PC-3 (cell line): ENCODE measurements around the gene PEX6.

Experiments
- EZH2 ChIP-seq: fragments of 300-600 bp; sonication (generic); IDR thresholded peaks from one replicate; pipeline ENCODE4 v1.6.1; 2017; ENCODE audit warnings: antibody characterized with exemption, mild to moderate bottlenecking, low read length; ENCODE audit not compliant: unreplicated experiment
- EZH2phosphoT487 ChIP-seq: fragments of 300-600 bp; sonication (generic); IDR thresholded peaks from 2 replicates; pipeline ENCODE4 v1.6.1; 2018; ENCODE audit warnings: mild to moderate bottlenecking, antibody characterized with exemption, low read length, borderline replicate concordance
- TF ChIP-seq, protein P1 (sequence below): fragments of 300-600 bp; sonication (generic); conservative IDR thresholded peaks from 2 replicates; pipeline ENCODE4 v1.5.1; 2017; ENCODE audit warnings: antibody characterized with exemption, low read depth, mild to moderate bottlenecking, low read length

DNA sequence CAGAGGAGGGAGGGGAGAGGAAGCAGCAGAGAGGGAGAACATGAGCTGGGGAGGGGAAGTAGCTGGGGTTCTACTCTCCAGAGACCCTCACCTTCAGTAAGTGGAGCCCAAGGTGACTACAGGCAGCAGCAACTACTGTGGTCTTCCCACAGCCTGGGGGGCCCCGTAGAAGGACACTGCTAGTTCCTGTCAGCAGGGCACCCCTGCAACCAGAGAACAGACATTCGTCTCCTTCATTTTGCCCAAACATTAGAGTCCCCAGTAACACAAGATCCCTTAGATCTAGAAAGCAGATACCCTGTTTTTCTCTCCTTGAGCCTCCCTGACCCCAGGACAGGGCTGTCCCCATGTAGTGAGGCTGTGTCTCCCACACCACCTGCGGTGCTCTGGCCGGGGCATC is 10.2 kb downstream of the PEX6 start:
- TF ChIP-seq, protein P1, sequence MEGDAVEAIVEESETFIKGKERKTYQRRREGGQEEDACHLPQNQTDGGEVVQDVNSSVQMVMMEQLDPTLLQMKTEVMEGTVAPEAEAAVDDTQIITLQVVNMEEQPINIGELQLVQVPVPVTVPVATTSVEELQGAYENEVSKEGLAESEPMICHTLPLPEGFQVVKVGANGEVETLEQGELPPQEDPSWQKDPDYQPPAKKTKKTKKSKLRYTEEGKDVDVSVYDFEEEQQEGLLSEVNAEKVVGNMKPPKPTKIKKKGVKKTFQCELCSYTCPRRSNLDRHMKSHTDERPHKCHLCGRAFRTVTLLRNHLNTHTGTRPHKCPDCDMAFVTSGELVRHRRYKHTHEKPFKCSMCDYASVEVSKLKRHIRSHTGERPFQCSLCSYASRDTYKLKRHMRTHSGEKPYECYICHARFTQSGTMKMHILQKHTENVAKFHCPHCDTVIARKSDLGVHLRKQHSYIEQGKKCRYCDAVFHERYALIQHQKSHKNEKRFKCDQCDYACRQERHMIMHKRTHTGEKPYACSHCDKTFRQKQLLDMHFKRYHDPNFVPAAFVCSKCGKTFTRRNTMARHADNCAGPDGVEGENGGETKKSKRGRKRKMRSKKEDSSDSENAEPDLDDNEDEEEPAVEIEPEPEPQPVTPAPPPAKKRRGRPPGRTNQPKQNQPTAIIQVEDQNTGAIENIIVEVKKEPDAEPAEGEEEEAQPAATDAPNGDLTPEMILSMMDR: no peak
- no peak for TF ChIP-seq EZH2
- TF ChIP-seq EZH2phosphoT487: no peak
